HL-60 (cell line): ENCODE results near the gene TAF13.

Experiments
- DNase-seq, 2 experiments: peaks; one replicate each; pipeline ENCODE4 v3.0.0-alpha.2; 2010 to 2020; ENCODE audit warnings: low read depth in 1 of 2, low spot score in 1 of 2
- H3K27ac ChIP-seq: fragments of 250-450 bp; sonication (Bioruptor Pico); replicated peaks from 2 replicates; pipeline ENCODE4 v1.5.1; 2020; ENCODE audit warnings: mild to moderate bottlenecking, moderate library complexity
- H3K27me3 ChIP-seq: fragments of 250-450 bp; sonication (Bioruptor Pico); 2 replicates; pipeline ENCODE4 v1.5.1; 2021; ENCODE audit warnings: mild to moderate bottlenecking, moderate library complexity; ENCODE audit not compliant: insufficient read depth, poor library complexity, severe bottlenecking
- H3K4me3 ChIP-seq: replicated peaks from 2 replicates; pipeline ENCODE4 v1.5.1; 2011; ENCODE audit warnings: mild to moderate bottlenecking, control low read depth, low read length; ENCODE audit not compliant: insufficient read depth
- CTCF ChIP-seq: IDR thresholded peaks from one replicate; pipeline ENCODE4 v1.5.1; 2011; ENCODE audit warnings: low read length, control low read depth, inconsistent platforms; ENCODE audit not compliant: insufficient read depth
- GABPA ChIP-seq: IDR thresholded peaks from 2 replicates; pipeline ENCODE4 v1.6.1; 2012; ENCODE audit warnings: low read depth
- POLR2AphosphoS5 ChIP-seq: IDR thresholded peaks from 2 replicates; pipeline ENCODE4 v1.6.1; 2012; ENCODE audit warnings: low read depth
- REST ChIP-seq: IDR thresholded peaks from 2 replicates; pipeline ENCODE4 v1.6.1; 2012; ENCODE audit warnings: low read depth; ENCODE audit not compliant: insufficient replicate concordance
- SPI1 ChIP-seq: IDR thresholded peaks from 2 replicates; pipeline ENCODE4 v1.6.1; 2012; ENCODE audit warnings: low read depth, mild to moderate bottlenecking, borderline replicate concordance

TAF13 gene

GRCh38 chr1:109109906-109110305, 34.1 kb upstream of the TAF13 start:
- no peak for TF ChIP-seq SPI1
- TF ChIP-seq REST: no peak
- TF ChIP-seq CTCF: no peak
- TF ChIP-seq GABPA: no peak
- no peak overlapping the region for H3K27ac ChIP-seq
- H3K4me3 ChIP-seq: no peak overlapping the region
- peaks cover 17% of the 10 kb centered on the region for H3K27me3 ChIP-seq
- no peak for DNase-seq

- Histone ChIP-seq H3K27me3 (no peaks in the 10 kb centered on the region), H3K27ac (no peak overlapping the region), H3K4me3 (no peak overlapping the region)
- DNase-seq: no peak
- TF ChIP-seq CTCF (no peak), SPI1 (no peak), GABPA (no peak), POLR2AphosphoS5 (no peak), REST (no peak)
Observed at GRCh38 chr1:109107785-109108184, 32.0 kb upstream of the TAF13 start.

GRCh38 chr1:109105881-109106280, 30.1 kb upstream of the TAF13 start:
- H3K27me3 ChIP-seq: no peaks in the 10 kb centered on the region
- no peak for DNase-seq
- H3K27ac ChIP-seq: no peak overlapping the region
- H3K4me3 ChIP-seq: no peak overlapping the region
- TF ChIP-seq POLR2AphosphoS5 (no peak), SPI1 (peak; percentile 72), GABPA (no peak), REST (no peak), CTCF (no peak)
